AG08396 (cell line): ENCODE results near the gene TRIM10.
"Not testable (repeated sequence)": the region's sequence is repeated elsewhere in the genome, so short reads cannot be mapped to it uniquely, and the experiment has no call there.

Source experiments
- DNase-seq: peaks from one replicate; pipeline ENCODE4 v3.0.0; 2012; ENCODE audit warnings: low spot score, mixed read lengths

The TRIM10 gene

DNA sequence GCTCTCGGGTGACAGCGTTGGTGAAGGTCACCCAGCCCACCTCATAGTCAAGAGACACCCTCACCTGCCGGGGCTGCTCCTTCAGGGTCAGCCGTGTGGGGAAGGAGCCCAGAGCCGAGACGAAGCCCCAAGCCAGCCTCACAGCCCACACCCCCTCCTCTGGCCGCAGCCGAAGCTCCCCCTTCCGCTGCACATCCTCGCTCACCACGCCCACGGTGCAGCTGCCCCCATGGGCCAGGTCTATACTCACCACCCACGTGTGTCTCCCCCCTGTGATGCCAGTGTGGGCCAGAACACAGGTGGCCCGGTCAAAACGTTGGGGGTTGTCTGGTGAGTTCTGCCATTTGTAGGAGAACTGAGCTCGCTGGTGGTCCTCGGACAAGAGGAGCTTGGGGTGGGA is 7.0 kb downstream of the TRIM10 start:
- no peak for DNase-seq

DNA sequence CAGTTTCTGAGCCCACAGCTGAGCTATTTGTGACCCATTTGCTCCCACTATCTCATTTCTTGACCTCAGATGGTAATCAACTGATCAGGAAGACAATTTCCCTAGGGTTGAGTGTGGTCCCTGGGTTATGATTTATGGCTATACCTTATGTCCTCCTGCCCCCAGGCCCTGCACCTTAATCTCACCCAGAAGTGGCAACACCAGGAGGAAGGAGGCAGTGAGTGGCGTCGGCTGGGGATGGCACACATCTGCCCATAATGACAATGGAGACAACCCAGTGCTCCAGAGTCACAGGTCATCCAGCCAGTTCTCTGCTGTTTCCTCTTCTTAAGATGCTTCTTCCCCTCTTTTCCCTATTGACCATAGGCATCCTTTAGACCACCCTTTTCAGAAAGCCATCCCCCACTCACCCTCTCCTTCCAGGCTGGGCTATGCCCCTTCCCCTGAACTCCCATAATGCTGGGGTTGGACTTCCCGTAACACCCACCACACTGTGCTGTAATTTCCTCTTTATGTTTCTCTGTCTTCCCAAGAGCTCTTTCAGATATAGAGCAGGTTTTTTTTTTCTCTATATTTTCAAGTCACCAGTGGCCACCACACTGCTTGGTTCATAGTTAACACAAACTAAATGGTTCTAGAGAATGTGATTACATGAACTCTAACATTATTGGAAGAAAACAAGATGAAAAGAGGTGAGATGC is 8.0 kb downstream of the TRIM10 start:
- no peak for DNase-seq

DNA sequence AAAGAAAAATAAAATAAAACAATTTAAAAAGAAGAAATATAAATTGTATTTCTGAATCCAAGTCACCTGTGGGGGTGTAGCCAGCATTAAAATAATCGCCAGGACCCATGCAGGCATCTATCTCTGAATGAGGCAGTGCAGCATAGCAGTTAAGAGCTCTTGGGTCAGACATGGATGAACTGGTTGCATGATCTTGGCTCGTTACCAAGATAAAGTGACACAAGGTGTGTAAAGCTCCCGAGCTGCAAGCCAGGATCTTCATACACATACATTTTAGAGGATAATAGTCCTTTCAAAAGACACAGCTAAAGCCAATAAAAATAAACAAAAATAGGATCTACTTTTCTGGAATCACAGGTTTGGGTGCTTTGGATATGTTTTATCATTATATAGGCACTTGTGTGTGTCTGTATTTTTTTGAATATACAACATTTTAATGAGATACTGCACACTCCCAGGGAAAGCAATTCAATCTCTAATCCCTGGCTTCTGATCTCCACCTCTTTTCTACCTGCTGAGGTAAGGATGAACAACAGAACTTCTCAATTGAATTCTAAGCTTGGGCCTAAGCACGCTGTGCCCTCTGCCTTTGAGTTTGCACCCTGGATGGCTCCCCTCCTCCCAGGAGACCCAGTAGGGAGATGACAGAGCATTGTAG is 8.9 kb downstream of the TRIM10 start:
- DNase-seq: no peak

DNA sequence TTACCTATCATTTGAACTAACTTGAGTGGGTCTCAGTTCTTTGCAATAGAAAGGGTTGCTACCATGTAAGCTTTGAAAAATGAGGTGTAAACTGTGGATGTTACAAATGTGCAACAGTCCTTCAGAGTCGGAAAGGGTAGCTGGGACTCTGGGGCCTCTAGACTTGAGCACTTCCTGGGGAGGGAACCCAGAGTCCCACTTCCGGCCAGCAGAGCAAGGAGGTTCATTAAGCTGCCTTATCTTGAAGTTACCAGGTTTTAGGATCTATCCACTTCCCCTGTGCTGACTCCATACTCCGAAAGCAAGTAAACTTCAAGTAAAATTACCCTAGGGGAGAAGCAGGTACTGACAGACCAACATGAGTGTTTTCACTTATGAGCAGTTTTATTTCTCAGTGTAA is 9.4 kb downstream of the TRIM10 start:
- no peak for DNase-seq

DNA sequence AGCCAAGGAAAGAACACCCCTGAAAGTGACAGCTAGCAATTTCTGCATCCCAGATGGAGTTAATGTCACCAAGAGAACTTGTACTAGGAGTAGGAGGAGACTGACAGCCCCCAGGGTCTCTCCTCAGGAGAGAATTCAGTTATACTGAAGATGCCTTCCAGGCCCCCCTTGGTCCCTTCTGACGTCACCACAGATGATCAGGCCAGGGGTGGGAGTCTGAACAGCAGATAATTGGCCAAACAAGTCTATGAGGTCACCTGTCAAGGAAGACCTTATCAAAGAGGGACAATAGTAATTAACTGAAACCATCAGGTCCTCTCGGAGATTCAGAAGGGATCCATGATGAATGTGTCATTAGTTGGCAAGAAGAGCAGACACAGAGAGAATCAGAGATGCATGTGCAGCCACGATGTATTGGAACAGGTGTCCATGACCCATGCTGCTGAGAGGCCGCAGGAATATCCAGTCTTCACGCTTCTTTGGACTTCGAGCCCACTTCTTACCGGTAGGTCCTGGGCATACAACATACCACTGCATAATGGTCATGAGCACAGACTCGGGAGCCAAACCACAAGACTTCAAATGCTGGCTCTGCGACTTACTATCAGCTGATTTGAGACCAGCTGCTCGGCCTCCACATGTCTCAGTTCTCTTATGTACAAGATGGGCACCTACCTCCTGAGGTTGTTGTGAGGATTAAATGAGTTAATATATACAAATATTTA is 10.2 kb downstream of the TRIM10 start:
- peak; percentile 31 for DNase-seq

DNA sequence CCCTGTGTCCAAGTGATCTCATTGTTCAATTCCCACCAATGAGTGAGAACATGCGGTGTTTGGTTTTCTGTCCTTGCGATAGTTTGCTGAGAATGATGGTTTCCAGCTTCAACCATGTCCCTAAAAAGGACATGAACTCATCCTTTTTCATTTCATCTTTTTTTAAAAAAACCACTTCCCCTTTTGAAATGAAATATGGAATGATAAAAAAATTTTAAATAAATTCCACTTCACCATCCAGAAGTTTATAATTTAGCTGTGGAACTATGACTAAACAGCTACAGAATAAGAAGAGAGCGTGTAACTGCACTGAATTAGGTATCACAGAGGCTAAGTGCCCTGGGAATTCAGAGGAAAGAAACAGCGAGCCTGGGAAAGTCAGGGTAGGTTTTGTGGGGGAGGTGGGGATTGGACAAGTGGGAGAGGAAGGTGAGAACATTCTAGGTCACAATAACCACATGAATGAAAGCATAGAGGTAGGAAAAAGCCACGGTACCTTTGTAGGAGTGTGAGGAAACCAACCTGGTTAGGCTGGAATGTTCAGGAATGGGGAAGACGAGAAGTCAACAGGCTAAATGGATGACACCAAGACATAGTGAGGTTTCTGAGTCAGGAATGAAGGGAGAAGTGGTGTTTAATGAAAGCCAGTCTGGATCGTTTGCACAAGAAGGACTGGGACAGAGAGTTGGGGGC is 11.0 kb downstream of the TRIM10 start:
- no peak for DNase-seq

DNA sequence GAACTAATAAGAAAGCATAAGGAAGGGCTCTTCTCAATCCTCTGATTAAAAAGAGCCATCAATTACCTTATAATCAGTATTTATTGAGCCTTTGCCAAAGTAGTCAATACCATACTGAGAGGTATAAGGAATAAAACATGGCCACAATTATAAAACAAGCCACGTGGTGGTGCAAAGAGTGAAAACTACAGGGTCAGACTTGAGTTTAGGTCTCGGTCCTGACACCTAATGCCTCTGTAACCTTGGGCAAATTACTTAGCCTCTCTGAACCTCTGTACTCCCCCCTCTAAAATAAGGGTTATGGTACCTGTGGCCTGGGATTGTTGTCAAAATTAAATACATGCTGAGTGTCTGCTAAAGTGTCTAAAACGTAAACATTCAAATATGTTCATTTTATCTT is 11.8 kb downstream of the TRIM10 start:
- no peak for DNase-seq

DNA sequence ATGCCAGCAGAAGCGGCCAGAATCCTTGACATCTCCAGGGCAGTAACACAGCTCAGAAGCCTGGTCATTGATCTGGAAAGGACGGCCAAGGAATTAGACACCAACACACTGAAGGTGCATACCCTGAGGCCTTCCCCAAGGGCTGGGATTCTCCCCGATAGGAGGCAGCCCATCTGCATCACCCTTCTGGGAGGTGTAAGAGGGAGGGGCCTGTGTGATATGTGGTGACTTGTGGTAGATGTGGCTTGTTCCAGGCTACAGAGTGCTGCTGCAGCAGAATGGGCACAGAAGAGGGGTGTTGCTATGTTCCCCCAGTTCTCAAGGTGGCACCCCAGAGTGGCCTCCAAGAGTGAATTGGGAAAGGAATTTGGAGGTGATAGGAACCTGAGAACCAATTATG is 13.9 kb downstream of the TRIM10 start:
- no peak for DNase-seq

DNA sequence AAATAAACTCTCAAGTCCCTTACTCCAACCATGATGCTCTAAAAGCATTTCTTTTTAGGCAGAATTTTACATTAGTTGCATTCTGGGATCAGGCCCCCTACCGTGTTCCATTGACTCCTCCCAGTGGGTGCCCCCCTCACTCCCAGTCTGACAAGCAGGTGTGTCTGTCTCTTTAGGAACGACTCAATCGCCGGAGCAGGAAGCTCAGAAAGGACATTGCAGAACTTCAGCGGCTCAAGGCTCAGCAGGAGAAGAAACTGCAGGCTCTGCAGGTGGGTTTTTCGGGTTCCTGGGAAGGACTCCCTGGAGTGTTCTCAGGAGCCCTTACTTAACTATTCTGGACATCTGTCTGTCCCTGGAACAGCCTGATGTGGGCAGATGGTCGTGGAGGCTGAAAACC is 15.2 kb downstream of the TRIM10 start:
- DNase-seq: no peak

DNA sequence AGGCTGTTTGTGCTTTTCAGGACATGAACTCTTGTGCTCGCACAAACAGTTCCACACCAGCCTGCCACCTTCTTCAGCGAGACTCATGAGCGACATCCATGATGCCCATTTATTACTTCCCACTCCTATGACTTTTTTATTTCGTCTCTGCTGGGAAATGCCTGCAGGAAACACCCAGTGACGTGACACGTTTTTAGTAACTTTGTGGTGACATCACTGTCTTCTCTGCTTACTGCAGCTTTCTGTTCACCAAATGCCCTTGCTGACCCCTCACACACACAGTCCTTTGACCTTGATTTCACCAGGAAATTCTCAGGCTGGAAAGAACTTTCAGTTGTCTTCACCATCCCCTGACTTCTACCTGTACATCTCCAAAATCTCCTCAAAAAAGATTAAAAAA is 16.2 kb downstream of the TRIM10 start:
- DNase-seq: no peak

DNA sequence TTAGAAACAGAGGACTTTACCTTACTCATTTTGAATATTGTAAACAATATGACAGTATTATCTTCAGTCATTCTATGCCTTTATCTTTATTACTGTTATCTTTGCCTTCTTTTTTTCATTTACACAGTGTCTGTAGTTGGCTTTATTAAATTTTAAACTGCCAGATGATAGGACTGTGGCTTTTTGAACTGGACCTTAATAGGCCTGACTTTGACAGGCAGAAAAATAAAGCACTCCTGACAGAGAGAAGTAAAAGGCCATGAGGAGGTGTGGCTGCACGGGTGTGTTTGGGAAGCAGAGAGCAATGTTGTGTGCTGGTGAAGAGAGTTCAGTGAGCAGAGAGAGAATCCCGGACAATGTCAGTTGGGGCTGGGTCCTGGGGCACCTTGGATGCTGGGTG is 17.2 kb downstream of the TRIM10 start:
- no peak for DNase-seq

DNA sequence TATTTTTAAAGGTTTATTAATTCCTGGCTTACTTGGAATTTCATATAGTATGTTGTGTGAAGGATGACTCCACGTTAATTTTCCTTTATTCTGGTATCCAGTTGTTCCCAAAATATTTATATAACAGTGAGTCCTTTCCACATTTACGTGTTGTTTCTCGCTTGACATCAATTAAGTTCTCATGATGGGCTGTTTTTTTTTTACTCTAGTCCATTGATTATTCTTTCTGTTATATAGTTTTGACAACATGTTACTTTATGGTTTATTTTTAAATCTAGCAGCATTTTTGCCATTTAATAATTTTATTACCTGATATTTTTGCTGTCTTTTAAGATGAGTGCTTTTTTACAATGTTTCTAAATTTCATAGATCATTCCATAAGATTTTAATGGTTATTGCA is 18.3 kb downstream of the TRIM10 start:
- no peak for DNase-seq

DNA sequence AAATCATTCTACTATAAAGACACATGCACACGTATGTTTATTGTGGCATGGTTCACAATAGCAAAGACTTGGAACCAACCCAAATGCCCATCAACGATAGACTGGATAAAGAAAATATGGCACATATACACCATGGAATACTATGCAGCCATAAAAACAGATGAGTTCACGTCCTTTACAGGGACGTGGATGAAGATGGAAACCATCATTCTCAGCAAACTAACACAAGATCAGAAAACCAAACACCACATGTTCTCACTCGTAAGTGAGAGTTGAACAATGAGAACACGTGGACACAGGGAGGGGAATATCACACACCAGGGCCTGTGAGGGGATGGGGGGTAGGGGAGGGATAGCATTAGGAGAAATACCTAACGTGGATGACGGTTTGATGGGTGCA is 20.8 kb downstream of the TRIM10 start:
- DNase-seq: not testable (repeated sequence)

DNA sequence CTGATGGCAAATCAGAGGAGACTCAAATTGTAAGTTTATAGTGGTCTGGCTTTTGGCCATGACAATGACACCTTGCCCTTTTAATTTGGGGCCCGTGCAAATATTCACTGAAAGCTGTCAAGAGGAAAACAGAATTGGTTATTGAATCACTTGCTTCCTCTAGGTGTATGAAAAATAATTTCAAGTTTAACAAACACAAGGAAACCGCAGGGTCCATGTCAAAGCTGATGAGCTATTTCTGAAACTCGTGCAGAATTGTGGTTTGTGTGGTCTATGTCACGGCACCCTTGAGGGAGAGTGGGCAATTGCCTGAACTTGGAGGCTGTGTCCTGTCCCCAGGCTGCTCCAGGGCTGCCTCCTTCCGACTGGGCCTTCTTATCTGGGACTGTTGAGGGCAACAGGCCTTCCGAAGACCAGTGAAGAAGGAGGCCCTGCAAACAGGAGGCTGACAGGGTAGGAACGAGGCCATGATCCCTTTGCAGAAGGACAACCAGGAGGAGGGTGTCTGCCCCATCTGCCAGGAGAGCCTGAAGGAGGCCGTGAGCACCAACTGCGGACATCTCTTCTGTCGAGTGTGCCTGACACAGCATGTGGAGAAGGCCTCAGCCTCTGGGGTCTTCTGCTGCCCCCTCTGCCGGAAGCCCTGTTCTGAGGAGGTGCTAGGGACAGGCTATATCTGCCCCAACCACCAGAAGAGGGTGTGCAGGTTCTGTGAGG is 24.3 kb downstream of the TRIM10 start:
- DNase-seq: no peak

DNA sequence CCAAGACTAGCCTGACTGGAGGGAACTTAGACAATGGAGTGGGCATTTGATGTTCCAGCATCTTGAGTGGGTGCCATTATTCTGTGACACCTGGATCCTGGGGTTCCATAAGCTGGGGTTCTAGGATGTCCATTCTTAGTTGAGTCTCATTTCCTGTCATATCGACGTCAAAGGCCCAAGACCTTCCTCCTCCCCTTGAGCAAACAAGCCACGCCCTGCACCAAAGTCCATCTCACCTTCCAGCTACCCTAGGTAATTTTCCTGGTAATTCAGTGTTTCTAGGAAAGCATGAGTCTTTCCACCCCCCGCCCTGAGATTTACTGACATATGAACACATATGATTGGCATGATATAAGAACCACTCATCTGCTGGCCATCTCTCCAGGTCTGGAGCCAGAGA is 25.3 kb downstream of the TRIM10 start, which contains the start of gene TRIM40:
Gene TRIM40 (plus strand): TSS at position 384 of the 400 bp plus-strand sequence. CDS start 897 bp downstream, outside the sequence.
- DNase-seq: no peak

DNA sequence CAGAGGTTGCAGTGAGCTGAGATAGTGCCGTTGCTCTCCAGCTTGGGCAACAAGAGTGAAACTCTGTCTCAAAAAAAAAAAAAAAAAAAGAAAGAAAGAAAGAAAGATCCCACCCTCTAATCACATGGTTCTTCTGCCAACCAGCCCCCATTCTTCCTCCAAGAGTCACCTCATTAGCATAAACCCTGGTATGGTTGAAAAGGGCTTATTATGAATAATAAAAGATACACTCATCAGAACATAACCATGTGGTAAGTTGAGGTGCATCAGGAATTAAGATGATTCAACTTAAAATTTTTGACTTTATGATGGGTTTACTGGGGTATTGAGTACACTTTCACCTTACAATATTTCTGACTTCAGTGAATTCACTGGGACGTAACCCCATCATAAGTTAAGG is 25.9 kb downstream of the TRIM10 start:
- DNase-seq: no peak

DNA sequence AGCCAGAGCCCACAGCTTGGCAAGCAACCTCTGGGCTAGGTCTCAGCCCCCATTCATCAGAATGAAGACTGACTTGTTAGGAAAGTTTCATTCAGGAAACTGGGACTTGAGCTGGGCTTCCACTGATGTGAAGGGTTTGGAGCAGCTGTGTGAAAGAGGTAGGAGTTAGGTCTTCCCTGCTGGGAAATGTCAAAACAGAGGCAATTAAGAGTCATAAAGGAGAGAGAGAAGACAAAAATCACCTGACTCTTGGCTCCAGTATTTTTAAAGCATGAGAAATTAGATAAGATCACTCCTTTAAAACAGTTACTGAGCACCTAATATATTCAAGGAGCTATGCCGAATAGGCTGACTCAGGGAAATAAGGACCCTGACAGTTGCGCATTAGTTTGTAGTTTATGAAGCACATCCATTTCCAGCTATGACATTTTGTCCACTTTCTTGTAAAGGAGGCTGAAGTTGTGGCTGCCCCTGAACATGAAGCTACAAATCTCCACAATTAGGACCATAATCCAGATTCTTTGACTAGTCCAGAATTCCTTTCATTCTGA is 29.0 kb downstream of the TRIM10 start:
- no peak for DNase-seq

DNA sequence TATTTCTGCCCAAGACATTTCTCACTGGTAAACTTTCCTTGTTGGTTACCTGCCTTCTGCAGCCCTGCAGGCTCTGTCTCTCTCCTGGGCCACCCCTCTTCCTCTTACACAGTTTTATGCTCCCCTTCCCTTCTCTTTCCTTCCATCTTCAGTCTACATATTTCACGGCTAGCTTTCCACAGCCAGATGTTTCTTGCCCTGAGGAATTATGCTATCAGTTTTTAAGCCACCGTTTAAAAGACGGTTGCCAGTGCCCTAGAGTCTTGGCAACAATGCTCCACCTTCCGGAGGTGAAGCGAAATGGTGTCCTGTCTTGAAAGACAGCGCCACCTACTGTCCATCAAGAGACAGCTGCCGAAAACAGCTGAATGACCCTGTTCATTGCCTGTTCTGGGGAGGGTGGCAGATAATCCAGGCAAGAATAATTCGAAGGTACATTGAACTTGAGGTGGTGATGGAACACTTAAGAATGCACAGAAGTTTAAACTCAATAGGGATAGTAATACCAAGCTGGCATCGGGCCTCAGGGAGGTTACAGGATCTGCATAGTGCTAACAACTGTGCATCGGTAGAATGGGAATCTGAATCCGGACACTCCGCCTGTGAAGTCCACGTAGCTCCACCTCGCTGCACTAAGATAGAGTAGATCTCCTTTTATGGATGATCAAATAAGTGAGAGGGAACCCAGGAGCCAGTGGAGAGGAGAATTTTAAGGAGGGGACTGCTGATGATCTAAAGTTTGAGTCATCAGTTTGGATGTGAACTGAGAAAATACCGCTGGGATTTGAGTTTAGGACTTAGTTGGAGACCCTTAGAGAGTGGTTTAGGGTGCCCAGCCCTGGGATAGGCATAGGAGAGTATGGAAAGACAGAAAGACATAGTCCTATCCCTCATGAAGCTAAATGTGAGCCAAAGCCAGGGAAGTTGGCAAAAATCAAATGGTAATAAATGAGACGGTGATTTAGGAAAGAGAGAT is 29.8 kb downstream of the TRIM10 start:
- DNase-seq: peak; percentile 88

DNA sequence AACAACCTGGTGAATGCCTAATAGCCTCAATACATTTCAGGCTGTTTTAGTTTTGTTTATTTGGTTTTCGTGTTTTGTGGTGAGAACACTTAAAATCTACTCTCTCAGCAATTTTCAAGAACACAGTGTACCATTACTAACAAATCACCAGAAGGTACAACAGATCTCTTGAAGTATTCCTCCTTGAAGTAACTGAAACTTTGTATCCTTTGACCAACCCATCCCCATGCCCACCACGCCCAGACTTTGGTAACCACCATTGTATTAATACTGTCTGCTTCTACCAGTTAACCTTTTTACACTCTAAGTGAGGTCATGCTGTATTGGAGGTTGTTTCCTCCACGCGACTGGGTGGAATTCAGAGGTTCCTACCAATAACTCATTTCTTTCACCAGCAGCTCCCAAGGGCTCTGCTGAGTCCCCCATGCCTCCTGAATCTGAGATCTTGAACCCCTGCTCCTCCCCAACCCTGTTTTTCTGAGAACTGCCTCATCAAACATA is 30.8 kb downstream of the TRIM10 start:
- no peak for DNase-seq
